GM18861 (cell line): Measurements from ENCODE around the gene TTLL8.
"Not testable (repeated sequence)": the region's sequence is repeated elsewhere in the genome, so short reads cannot be mapped to it uniquely, and the experiment has no call there.

Experiments used
- ATAC-seq: cut with Tn5 transposase; IDR thresholded peaks from one replicate; pipeline ENCODE4 v1.9.1; 2021; ENCODE audit not compliant: unreplicated experiment

The TTLL8 gene

DNA sequence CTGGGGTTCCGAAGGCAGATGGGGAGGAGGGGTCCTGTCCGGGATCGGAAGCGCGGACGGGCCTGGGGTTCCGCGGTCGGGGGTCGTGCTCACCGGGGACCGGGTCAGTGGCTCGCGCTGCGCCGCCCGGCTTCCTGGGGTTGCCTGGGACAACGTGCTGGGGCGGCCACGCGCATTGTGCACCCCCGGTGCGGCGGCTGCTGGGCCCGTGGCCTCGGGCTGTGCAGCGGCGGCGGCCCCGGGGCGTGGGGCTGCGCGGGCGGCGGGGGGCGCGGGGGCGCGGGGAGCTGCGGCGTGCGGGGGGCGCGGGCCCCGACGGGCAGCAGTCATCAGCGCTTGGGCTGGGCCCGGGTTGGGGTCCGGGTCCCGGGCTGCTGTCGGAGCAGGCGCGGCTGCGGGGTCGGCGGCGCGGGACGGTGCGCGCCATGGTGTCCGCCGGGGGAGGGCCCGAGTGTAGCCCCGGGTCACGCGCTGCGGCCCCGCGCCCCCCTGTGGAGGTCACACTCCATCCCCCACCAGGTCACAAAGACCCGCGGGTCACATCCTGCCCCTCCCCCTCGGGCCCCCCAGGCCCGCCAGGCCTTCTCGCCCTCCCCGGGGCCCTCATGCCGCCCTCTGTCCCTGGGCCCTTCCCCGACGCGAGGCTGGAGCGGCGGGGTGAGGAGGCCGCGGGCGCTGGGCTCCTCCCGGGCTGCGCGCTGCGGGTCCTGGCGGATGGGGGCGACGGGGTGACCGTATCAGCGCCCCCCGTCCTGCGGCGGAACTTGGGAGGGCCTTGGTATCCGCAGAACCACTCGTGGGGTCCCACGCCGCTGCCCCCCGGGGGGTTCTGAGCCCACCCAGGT is at the start of gene TTLL8:
TTLL8 (minus strand) TSS at position 238 of the 845 bp plus-strand sequence.
- ATAC-seq, result no peak

GRCh38 chr22:50107529-50107928 is 49.4 kb upstream of the TTLL8 start:
- ATAC-seq, result no peak

- no peak for ATAC-seq
These were observed 47.4 kb upstream of the TTLL8 start for GRCh38 chr22:50105208-50106100.

DNA sequence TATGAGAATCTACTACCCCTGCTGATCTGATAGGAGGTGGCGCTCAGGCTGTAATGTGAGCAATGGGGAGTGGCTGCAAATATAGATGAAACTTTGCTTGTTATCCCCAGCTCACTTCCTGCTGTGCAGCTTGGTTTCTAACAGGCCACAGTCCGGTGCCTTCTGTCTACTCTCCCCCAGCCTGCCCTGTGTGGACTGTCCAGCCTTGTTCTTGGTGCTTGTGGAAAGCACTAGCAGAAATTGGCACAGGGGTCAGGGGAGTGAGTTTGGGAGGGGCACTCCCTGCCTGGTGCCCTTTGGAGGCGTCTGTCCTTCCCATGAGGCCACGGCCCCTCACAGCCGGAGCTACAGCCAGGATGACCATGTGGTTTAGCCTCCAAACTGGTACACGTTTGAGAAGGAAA is 46.0 kb upstream of the TTLL8 start:
- no peak for ATAC-seq

DNA sequence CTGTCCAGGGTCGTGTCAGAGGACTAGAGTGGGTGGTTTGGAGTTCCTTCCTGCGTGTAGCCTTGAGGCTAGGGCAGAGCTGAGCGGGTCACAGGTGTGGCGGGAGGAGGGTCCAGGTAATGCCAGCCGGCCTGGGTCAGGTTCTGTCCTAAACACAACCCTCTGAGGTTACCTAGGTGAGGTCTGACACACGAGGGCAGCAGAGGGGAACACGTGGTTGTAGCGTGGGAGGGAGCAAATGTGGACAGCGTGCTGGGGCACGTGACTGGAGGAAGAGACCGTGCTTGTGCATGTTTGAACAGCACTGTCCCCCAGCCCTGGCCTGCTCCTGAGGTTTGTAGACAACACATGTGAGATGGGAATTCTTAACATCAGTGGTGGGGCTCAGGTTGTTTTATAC is 44.8 kb upstream of the TTLL8 start:
- ATAC-seq, result no peak

- ATAC-seq, result no peak
These were observed 43.9 kb upstream of the TTLL8 start for GRCh38 chr22:50101870-50102565.

GRCh38 chr22:50098052-50098451 is 40.0 kb upstream of the TTLL8 start:
- no peak for ATAC-seq

DNA sequence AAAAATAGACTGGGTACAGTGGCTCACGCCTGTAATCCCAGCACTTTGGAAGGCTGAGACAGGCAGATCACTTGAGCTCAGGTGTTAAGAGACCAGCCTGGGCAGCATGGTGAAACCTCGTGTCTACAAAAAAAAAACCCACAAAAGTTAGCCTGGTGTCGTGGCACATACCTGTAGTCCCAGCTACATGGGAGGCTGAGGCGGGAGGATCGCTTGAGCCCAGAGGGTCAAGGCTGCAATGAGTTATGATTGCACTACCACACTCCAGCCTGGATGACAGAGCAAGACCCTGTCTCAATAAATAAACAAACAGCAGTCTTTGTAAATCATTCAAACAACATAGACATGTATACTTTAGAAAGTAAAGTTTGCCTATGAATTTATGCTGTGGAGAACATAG is 34.2 kb upstream of the TTLL8 start:
- no peak for ATAC-seq

DNA sequence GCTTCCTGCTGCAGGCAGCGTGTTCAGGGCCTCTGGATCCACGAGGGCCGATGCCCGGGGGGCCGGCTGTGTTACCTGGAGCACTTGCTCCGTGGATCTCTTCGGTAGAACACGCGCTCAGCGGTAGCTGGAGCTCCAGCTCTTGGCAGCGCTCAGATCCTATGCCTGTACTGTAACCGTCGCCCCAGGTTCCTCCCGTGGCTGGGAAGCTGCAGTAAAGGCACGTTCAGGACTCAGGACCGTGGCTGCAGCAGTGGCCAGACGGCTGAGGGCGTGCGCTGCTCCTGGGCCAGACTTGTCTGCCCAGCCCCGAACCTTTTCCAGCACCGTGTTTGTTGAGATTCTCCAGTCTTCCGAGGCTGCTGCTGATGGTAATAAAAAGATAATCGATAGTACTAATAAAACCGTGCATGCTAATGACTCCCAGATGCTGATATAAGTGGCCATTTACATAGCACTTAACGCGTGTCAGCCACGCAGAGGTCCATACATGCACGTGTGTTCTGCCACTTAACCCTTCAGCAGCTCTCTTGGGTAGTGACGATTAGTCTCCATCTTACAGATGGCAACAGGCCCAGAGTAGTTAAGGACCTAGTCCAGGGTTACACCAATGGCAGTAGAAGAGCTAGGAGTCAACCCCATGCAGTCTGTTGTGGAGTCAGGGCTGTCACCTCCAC is 33.1 kb upstream of the TTLL8 start:
- ATAC-seq, result no peak

GRCh38 chr22:50090412-50090714 is 32.3 kb upstream of the TTLL8 start:
- ATAC-seq, result no peak

- no peak for ATAC-seq
These were observed 31.7 kb upstream of the TTLL8 start, which contains the start of gene MOV10L1 for GRCh38 chr22:50089682-50090411. MOV10L1 (plus strand) TSS chr22:50090006; CDS start chr22:50090089, 83 bp downstream.

- no peak for ATAC-seq
These were observed 31.1 kb upstream of the TTLL8 start for GRCh38 chr22:50089231-50089630.

DNA sequence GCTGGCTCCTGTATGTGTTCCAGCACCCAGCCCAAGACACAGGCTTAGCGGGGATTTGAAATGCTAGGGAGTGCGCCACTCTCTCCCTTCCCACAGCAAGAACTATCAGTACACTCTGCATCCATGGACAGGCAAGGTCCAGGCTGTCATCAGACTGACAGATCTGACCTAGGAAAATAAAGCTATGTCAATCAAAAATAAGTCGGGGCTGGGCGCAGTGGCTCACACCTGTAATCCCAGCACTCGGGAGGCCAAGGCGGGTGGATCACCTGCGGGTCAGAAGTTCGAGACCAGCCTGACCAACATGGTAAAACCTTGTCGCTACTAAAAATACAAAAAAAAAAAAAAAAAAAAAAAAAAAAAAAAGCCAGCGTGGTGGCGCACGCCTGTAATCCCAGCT is 30.0 kb upstream of the TTLL8 start:
- ATAC-seq, result no peak

- no peak for ATAC-seq
These were observed 29.5 kb upstream of the TTLL8 start for GRCh38 chr22:50087646-50088045.

- ATAC-seq, result not testable (repeated sequence)
These were observed 28.9 kb upstream of the TTLL8 start for GRCh38 chr22:50086975-50087374.

- ATAC-seq, result no peak
These were observed 28.4 kb upstream of the TTLL8 start for GRCh38 chr22:50086526-50086925.

GRCh38 chr22:50085211-50085972 is 27.3 kb upstream of the TTLL8 start, which contains the start of gene MLC1:
MLC1 (minus strand) TSS chr22:50085426; CDS start chr22:50084902, 524 bp downstream.
- no peak for ATAC-seq

GRCh38 chr22:50084614-50085021 is 26.5 kb upstream of the TTLL8 start:
- ATAC-seq, result no peak

- no peak for ATAC-seq
These were observed 26.0 kb upstream of the TTLL8 start for GRCh38 chr22:50084080-50084477.
